OCI-LY7 (cell line): ENCODE measurements around the gene EPDR1. TPM values are rescaled to one million over a fixed set of nuclear protein-coding genes. Genes with fewer than 3 reads are reported as not detected.

Experiments
- BruUV-seq: library from RNA; stranded (reverse); fragments of 400-500 nt; replicated peaks from 2 replicates; lab custom pipeline; 2021; lab: Mats Ljungman, UMichigan
- CTCF ChIA-PET: fragments of 300-600 bp; sonication (Branson Sonifier 250); formaldehyde crosslinking; loops from one replicate; lab custom pipeline; 2022; ENCODE audit warnings: antibody characterized with exemption; ENCODE audit not compliant: unreplicated experiment; lab: Charles Lee
- POLR2A ChIA-PET: fragments of 300-600 bp; sonication (Branson Sonifier 250); formaldehyde crosslinking; loops from one replicate; lab custom pipeline; 2022; ENCODE audit warnings: antibody characterized with exemption; lab: Charles Lee
- DNase-seq: peaks from one replicate; pipeline ENCODE4 v3.0.0-alpha.2; 2015; ENCODE audit warnings: low spot score
- H2AFZ ChIP-seq: fragments of 200-600 bp; sonication (generic), shearing (Covaris generic); 2 replicates; pipeline ENCODE4 v1.6.1; 2014; ENCODE audit warnings: mild to moderate bottlenecking, antibody characterized with exemption, low read length, moderate library complexity
- H3K27ac ChIP-seq: fragments of 200-600 bp; sonication (generic); 2 replicates; pipeline ENCODE4 v1.5.1; 2014; ENCODE audit warnings: mixed run types, low read depth, mild to moderate bottlenecking, moderate library complexity, low read length, inconsistent platforms; ENCODE audit not compliant: poor library complexity, severe bottlenecking
- H3K36me3 ChIP-seq: fragments of 200-600 bp; sonication (generic); 2 replicates; pipeline ENCODE4 v1.6.1; 2014; ENCODE audit warnings: mild to moderate bottlenecking, antibody characterized with exemption, low read length, moderate library complexity, mixed read lengths; ENCODE audit not compliant: insufficient read depth
- H3K4me1 ChIP-seq: fragments of 200-600 bp; sonication (generic); 2 replicates; pipeline ENCODE4 v1.5.1; 2014; ENCODE audit warnings: mild to moderate bottlenecking, low read length; ENCODE audit not compliant: insufficient read depth, poor library complexity, severe bottlenecking
- H3K4me2 ChIP-seq: fragments of 200-600 bp; sonication (generic); 2 replicates; pipeline ENCODE4 v1.6.1; 2014; ENCODE audit warnings: mild to moderate bottlenecking, low read length
- H3K4me3 ChIP-seq: fragments of 200-600 bp; sonication (generic); 2 replicates; pipeline ENCODE4 v1.5.1; 2014; ENCODE audit warnings: mild to moderate bottlenecking, low read depth, low read length; ENCODE audit not compliant: poor library complexity, severe bottlenecking
- H3K79me2 ChIP-seq: fragments of 200-600 bp; sonication (generic); 2 replicates; pipeline ENCODE4 v1.6.1; 2016; ENCODE audit warnings: low read depth, mild to moderate bottlenecking, low read length, moderate library complexity, mixed read lengths; ENCODE audit not compliant: insufficient read depth
- H3K9me2 ChIP-seq: fragments of 200-600 bp; sonication (generic); 2 replicates; pipeline ENCODE4 v1.6.1; 2016; ENCODE audit warnings: mild to moderate bottlenecking, low read length, mixed read lengths; ENCODE audit not compliant: insufficient read depth
- H3K9me3 ChIP-seq: fragments of 200-600 bp; sonication (generic); 2 replicates; pipeline ENCODE4 v1.6.1; 2014; ENCODE audit warnings: mild to moderate bottlenecking, mixed run types, low read length, mixed read lengths
- H4K20me1 ChIP-seq: fragments of 200-600 bp; sonication (generic); 2 replicates; pipeline ENCODE4 v1.6.1; 2014; ENCODE audit warnings: mild to moderate bottlenecking, antibody characterized with exemption, low read length, moderate library complexity, mixed read lengths; ENCODE audit not compliant: insufficient read depth
- CTCF ChIP-seq: fragments of 200-600 bp; sonication (generic); conservative IDR thresholded peaks from 2 replicates; pipeline ENCODE4 v1.5.1; 2014; ENCODE audit warnings: mild to moderate bottlenecking, antibody characterized with exemption, low read length, moderate library complexity, mixed read lengths
- EZH2phosphoT487 ChIP-seq: fragments of 200-600 bp; sonication (generic); IDR thresholded peaks from 2 replicates; pipeline ENCODE4 v1.6.1; 2018; ENCODE audit warnings: low read depth, borderline replicate concordance, mild to moderate bottlenecking, mixed run types, antibody characterized with exemption, low read length, moderate library complexity, mixed read lengths
- intact Hi-C: fragments of 100-400 bp; cut with micrococcal nuclease; formaldehyde crosslinking; loops from one replicate; pipeline ENCODE4 v1.10.0; 2022; ENCODE audit not compliant: unreplicated experiment
- total RNA-seq, 2 experiments: library from RNA; depleted of rRNA in 1 of 2; stranded (reverse); fragments of >200 nt in 1 of 2; shearing (Covaris generic) in 1 of 2; gene quantifications; 2 replicates each; pipeline ENCODE4 v1.2.3, GENCODE V29; 2014 to 2022

The EPDR1 gene
- total RNA-seq, 2 experiments from 2014 or later: not detected

- no peak overlapping the region for H3K4me3 ChIP-seq
- H3K27ac ChIP-seq: no peak overlapping the region
- H3K9me3 ChIP-seq: no peaks in the 10 kb centered on the region
- no peaks in the 10 kb centered on the region for H3K9me2 ChIP-seq
- H3K79me2 ChIP-seq: no peaks in the 10 kb centered on the region
- no peak overlapping the region for H3K4me2 ChIP-seq
- H3K36me3 ChIP-seq: no peaks in the 10 kb centered on the region
- TF ChIP-seq CTCF: no peak
- no peak for TF ChIP-seq EZH2phosphoT487
- intact Hi-C loops: no loop called here
- no peak for DNase-seq
- CTCF ChIA-PET: no interaction called here
- H3K4me1 ChIP-seq: no peaks in the 10 kb centered on the region
- no TSS peak for BruUV-seq
- H2AFZ ChIP-seq: no peak overlapping the region
- no peaks in the 10 kb centered on the region for H4K20me1 ChIP-seq
- POLR2A ChIA-PET: no interaction called here
Observed at GRCh38 chr7:37988721-37989650, 68.5 kb downstream of the EPDR1 start.

GRCh38 chr7:37990337-37990736 lies 69.9 kb downstream of the EPDR1 start:
- no peaks in the 10 kb centered on the region for H3K36me3 ChIP-seq
- CTCF ChIA-PET: no interaction called here
- DNase-seq: no peak
- POLR2A ChIA-PET: no interaction called here
- intact Hi-C loops: no loop called here
- H3K79me2 ChIP-seq: no peaks in the 10 kb centered on the region
- H3K4me1 ChIP-seq: no peaks in the 10 kb centered on the region
- H3K4me2 ChIP-seq: no peak overlapping the region
- TF ChIP-seq EZH2phosphoT487 (no peak), CTCF (no peak)
- no TSS peak for BruUV-seq
- H3K9me3 ChIP-seq: no peaks in the 10 kb centered on the region
- H4K20me1 ChIP-seq: no peaks in the 10 kb centered on the region
- no peak overlapping the region for H2AFZ ChIP-seq
- H3K27ac ChIP-seq: no peak overlapping the region
- H3K4me3 ChIP-seq: no peak overlapping the region
- H3K9me2 ChIP-seq: no peaks in the 10 kb centered on the region

- intact Hi-C loops: no loop called here
- Histone ChIP-seq H3K27ac (no peak overlapping the region), H3K36me3 (no peaks in the 10 kb centered on the region), H3K4me3 (no peak overlapping the region), H4K20me1 (no peaks in the 10 kb centered on the region), H3K4me1 (no peaks in the 10 kb centered on the region), H2AFZ (no peak overlapping the region), H3K79me2 (no peaks in the 10 kb centered on the region), H3K4me2 (no peak overlapping the region), H3K9me3 (no peaks in the 10 kb centered on the region), H3K9me2 (no peaks in the 10 kb centered on the region)
- no TSS peak for BruUV-seq
- ChIA-PET CTCF (no interaction called here), POLR2A (no interaction called here)
- no peak for DNase-seq
- no peak for TF ChIP-seq EZH2phosphoT487
- no peak for TF ChIP-seq CTCF
Observed at GRCh38 chr7:37993060-37993501, 72.6 kb downstream of the EPDR1 start.
